ENCODE data around the gene ATP2A3.

DNA sequence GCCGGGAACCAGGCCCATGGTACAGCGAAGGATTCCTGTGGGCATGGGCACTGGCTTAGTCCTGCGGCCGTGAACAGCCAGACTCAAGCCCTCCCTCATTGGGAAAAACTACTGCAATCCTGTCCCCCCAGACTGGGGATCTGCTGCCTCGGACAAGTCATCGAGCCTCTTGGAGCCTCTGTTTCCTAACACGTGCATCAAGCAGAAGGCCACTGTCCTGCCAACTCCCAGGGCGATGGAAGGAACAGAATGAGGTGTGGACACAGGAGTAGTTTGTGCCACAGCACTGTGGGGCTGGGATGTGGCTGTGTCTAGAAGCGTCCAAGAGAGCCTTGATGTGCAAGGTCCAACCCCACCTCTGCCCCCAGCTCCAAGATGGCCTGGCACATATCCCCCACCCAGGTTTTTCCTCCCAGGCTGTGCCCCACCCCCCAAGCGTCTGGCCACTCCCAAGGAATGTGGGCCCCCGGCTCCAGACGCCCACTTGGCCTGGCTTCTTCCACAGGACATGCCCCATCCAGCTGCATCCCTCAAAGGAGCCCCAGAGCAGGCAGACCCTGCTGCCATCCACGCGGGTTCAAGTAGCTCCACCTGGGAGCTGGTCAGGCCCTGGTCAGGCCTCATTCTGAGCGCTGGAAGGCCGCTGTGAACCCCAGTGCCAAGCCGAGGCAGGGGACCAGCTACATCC lies 74.8 kb downstream of the ATP2A3 start:
- TF ChIP-seq, protein P1, sequence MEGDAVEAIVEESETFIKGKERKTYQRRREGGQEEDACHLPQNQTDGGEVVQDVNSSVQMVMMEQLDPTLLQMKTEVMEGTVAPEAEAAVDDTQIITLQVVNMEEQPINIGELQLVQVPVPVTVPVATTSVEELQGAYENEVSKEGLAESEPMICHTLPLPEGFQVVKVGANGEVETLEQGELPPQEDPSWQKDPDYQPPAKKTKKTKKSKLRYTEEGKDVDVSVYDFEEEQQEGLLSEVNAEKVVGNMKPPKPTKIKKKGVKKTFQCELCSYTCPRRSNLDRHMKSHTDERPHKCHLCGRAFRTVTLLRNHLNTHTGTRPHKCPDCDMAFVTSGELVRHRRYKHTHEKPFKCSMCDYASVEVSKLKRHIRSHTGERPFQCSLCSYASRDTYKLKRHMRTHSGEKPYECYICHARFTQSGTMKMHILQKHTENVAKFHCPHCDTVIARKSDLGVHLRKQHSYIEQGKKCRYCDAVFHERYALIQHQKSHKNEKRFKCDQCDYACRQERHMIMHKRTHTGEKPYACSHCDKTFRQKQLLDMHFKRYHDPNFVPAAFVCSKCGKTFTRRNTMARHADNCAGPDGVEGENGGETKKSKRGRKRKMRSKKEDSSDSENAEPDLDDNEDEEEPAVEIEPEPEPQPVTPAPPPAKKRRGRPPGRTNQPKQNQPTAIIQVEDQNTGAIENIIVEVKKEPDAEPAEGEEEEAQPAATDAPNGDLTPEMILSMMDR (IDR thresholded peaks at IDR 0.05 in 4 of 5, conservative IDR thresholded peaks at IDR 0.05 in 1 of 5): no peak
- no peak for TF ChIP-seq POLR2A (IDR thresholded peaks at IDR 0.05)

All from gastrocnemius medialis (tissue), 4 donors.